Endothelial cell of umbilical vein (primary cell): Measurements from ENCODE around the gene HOXD8.

Experiments used
- EZH2 ChIP-seq: IDR thresholded peaks from 2 replicates; pipeline ENCODE4 v1.6.1; 2012; ENCODE audit warnings: borderline replicate concordance, low read depth, mild to moderate bottlenecking, moderate library complexity, low read length, inconsistent platforms; ENCODE audit not compliant: severe bottlenecking
- JUN ChIP-seq: IDR thresholded peaks from 2 replicates; pipeline ENCODE4 v1.6.1; 2011; ENCODE audit warnings: borderline replicate concordance, low read depth; ENCODE audit not compliant: insufficient read length, insufficient read depth
- MAX ChIP-seq: IDR thresholded peaks from 2 replicates; pipeline ENCODE4 v1.6.1; 2011; ENCODE audit not compliant: insufficient read depth, insufficient read length
- MYC ChIP-seq: IDR thresholded peaks from one replicate; pipeline ENCODE4 v1.6.1; 2011; ENCODE audit warnings: mild to moderate bottlenecking, low read depth, low read length
- POLR2A ChIP-seq: IDR thresholded peaks from 2 replicates; pipeline ENCODE4 v1.6.1; 2012; ENCODE audit warnings: low read depth, mild to moderate bottlenecking, control low read depth, low read length
- TF ChIP-seq, protein P1 (sequence below), 2 donors: IDR thresholded peaks; 1 replicate in 1 of 2; 2 replicates in 1 of 2; pipeline ENCODE4 v1.5.1; 2011; ENCODE audit warnings: low read length in 2 of 2, mild to moderate bottlenecking in 2 of 2, moderate library complexity in 2 of 2, control low read depth in 1 of 2, inconsistent platforms in 1 of 2, low read depth in 1 of 2; ENCODE audit not compliant: insufficient read depth in 1 of 2; ENCODE audit errors: extremely low read depth in 1 of 2

DNA sequence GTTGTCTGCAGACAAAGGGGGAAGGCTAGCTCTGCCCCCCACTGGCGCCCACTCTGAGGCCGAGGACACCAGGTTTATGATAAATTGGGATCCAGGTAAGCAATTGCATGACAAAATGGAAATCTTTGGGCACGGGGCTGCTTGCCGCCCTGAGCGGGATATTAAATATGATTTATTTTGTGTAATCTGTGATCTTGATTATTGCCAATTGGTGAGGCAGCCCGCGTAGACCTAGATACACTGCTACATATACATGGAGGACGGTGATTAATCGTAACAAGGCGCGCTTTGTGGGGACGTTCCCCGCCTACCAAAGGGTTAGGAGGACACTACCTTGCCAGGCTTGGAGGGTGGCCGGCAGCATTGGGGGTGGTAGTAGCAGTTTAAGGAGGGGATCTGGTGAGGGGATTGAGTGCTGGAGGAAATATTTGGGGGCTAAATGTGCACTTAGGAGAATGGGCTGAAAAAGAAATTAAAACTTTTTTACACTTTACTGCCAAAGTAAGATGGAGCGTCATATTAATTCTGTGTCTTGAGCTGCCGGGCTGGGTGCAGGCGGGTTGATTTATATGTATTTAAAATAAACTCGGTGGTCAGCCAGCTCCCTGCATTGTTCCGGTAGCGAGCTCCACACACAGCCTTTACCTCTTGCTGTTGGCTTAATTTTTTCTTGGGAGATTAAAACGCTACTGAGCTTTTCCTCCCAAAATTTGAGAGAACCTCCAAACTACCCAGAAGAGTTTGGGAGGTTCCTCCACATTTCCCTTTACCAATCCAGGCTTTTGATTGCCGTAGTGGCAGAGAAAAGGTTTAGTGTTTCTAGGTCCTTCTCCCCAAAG lies 31.7 kb downstream of the HOXD8 start:
- TF ChIP-seq, protein P1, sequence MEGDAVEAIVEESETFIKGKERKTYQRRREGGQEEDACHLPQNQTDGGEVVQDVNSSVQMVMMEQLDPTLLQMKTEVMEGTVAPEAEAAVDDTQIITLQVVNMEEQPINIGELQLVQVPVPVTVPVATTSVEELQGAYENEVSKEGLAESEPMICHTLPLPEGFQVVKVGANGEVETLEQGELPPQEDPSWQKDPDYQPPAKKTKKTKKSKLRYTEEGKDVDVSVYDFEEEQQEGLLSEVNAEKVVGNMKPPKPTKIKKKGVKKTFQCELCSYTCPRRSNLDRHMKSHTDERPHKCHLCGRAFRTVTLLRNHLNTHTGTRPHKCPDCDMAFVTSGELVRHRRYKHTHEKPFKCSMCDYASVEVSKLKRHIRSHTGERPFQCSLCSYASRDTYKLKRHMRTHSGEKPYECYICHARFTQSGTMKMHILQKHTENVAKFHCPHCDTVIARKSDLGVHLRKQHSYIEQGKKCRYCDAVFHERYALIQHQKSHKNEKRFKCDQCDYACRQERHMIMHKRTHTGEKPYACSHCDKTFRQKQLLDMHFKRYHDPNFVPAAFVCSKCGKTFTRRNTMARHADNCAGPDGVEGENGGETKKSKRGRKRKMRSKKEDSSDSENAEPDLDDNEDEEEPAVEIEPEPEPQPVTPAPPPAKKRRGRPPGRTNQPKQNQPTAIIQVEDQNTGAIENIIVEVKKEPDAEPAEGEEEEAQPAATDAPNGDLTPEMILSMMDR (IDR thresholded peaks at IDR 0.05; ENCODE audit: extremely low read depth in 1 of 2, insufficient read depth in 1 of 2, low read depth in 1 of 2, low read length in 2 of 2), result no peak
- no peak for TF ChIP-seq MAX
- TF ChIP-seq EZH2, result no peak
- no peak for TF ChIP-seq JUN
- TF ChIP-seq POLR2A, result no peak
- no peak for TF ChIP-seq MYC
